GM19395 (cell line): ENCODE results near the gene SLX1A.
"Not testable (repeated sequence)": the region's sequence is repeated elsewhere in the genome, so short reads cannot be mapped to it uniquely, and the experiment has no call there.

ENCODE experiments used
- ATAC-seq: cut with Tn5 transposase; IDR thresholded peaks from one replicate; pipeline ENCODE4 v1.9.1; 2021; ENCODE audit warnings: mild to moderate bottlenecking, moderate library complexity; ENCODE audit not compliant: unreplicated experiment

SLX1A gene

DNA sequence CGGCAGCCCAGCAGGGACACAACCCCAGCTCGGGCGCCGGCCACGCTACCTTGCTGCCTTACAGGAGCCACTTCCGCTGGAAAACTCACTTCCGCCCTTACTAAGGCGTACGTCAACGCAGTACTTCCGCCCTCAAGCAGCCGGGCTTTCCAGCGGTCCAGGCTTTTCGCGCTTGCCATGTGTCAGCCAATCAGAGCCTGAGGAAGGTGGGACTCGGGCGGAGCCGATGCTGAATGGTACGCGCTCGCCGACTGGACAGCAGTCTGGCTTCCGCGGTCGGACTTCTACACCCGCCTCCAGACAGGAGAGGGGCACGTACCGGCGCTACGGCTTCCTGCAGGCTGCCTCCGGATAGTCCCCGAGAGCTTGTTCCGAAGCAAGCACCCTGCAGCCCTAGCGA is at the start of gene SLX1A, which contains the start of gene BOLA2B:
Gene SLX1A (plus strand): TSS at position 261 of the 400 bp plus-strand sequence. CDS start 210 bp downstream, outside the sequence.
Gene BOLA2B (minus strand): TSS at position 52 of the 400 bp plus-strand sequence. CDS start 71 bp downstream, outside the sequence.
- peak; percentile 88 for ATAC-seq

DNA sequence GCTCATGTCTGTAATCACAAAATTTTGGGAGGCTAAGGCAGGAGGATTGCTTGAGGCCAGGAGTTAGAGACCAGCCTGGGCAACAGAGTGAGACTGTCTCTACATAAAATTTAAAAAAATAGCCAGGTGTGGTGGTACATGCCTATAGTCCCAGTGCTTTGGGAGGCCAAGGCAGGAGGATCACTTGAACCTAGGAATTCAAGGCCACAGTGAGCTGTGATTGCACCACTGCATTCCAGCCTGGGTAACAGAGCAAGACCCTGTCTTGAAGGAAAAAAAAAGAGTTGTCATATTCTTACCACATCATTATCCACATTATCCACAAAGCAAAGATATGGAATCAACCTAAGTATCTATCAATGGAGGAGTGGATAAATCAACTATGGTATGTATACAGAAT is 49.7 kb upstream of the SLX1A start:
- ATAC-seq = no peak

DNA sequence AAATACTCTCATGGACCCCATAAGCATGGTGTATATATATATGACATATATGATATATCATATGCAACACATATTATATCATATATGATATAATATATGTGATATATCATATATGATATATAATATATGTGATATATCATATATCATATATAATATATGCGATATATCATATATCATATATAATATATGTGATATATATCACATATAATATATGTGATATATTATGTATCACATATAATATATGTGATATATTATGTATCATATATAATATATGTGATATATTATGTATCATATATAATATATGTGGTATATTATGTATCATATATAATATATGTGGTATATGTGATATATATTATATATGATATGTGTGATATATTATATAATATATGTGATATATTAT is 48.8 kb upstream of the SLX1A start:
- ATAC-seq = no peak

DNA sequence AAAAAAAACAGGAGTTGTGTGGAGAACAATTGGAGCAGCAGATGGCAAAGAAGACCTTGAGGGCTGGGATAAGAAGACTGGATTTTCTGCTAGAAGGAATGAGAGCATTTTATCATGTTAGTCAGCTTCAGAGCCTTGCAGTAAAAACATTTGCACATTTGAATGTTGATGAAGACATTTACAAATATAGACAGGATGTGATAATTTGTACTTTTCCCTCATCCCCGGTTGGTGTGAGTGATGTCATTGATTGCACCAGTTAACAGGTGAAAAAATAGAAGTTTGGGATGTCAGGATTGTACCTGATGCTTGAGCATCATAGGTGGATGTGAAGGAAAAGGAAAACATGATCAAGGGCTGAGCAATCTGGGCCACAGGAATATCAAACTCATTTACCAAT is 48.0 kb upstream of the SLX1A start:
- ATAC-seq = no peak

DNA sequence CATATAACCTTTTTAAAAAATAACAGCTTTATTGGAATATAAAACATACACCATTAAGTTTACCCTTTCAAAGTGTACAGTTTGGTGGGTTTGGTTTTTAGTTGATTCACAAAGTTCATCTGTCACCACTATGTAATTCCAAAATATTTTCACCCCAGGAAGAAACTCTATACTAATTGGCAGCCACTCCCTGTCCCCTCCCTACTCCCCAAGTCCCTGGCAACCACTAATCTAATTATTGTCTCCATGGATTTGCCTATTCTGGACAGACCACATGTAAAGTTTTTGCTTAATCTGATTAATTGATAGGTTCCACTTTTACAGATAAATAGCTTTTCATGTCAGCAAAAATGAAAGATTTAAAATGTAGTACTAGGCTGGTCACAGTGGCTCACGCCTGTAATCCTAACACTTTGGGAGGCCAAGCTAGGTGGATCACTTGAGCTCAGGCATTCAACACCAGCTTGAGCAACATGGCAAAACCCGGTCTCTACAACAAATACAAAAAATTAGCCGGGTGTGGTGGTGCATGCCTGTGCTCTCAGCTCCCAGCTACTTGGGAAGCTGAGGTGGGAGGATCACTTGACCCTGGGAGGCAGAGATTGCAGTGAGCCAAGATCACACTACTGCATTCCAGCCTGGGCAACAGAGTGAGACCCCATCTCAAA is 45.7 kb upstream of the SLX1A start:
- ATAC-seq = no peak

DNA sequence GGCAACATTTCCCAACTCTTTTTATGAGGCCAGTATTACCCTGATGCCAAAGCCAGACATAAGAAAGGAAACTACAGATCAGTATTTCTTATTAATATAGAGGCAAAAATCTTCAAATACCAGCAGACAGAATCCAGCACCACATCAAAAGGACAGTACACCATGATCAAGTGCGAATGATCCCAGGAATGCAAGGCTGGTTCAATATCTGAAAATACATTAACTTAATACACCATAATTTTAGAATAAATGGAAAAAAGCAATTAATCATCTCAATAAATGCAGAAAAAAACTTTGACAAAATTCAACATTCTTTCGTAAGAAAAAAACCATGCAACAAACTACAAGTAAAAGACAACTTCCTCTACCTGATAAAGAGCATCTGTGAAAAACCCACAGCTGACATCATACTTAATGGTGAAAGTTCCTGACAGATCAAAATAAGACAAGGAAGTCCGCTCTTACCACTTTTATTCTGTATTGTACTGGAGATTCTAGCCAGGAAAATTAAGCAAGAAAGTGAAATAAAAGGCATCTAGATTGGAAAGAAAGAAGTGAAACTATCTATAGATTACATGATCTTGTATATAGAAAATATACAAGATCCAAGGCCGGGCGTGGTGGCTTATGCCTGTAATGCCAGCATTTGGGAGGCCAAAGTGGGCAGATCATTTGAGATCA is 44.3 kb upstream of the SLX1A start:
- no peak for ATAC-seq

DNA sequence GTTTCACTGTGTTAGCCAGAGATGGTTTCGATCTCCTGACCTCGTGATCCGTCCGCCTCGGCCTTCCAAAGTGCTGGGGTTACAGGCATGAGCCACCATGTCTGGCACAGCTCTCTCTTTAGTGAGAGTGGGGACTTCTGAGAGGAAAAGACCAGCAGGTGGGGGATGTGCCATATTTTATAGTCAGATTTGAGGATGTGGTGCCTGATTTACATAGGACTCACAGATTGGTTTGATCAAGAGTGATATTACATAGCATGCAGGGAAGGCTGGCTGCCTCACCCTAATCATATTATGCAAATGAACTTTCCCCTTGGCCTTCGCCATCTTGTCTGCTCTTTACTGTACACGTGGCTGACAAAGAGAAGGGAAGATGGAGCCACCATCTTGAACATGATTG is 42.6 kb upstream of the SLX1A start:
- ATAC-seq = no peak

DNA sequence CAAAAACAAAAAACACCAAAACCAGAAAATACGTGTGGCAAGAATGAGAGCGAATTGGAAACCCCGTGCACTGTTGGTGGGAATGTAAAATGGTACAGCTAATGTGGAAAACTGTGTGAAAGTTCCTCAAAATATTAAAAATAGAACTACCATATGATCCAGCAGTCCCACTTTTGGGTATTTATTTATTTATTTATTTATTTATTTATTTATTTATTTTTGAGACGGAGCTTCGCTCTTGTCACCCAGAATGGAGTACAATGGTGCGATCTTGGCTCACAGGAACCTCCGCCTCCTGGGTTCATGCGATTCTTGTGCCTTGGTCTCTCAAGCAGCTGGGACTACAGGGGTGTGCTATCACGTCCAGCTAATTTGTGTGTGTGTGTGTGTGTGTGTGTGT is 41.2 kb upstream of the SLX1A start:
- ATAC-seq = no peak

DNA sequence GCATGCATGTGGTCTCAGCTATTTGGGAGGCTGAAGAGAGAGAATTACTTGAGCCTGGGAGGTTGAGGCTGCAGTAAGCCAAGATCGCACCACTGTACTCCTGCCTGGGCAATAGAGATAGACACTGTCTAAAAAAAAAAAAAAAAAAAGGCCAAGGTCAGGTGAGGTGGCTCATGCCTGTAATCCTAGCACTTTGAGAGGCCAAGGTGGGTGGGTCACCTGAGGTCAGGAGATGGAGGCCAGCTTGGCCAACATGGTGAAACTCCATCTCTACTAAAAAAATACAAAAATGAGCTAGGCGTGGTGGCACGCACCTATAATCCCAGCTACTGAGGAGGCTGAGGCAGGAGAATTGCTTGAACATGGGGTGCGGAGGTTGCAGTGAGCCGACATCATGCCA is 38.5 kb upstream of the SLX1A start:
- no peak for ATAC-seq

DNA sequence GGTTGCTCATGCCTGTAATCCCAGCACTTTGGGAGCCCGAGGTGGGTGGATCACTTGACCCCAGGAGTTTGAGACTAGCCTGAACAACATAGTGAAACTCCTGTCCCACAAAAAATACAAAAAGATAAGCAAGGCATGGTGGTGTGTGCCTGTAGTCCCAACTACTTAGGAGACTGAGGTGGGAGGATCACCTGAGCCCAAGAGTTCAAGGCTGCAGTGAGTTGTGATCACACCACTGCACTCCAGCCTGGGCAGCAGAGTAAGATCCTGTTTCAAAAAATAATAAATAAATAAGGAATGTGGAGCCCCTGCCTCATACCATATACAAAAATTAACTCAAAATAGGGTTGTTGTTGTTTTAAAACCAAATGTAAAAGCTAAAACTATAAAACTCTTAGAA is 36.5 kb upstream of the SLX1A start:
- no peak for ATAC-seq

DNA sequence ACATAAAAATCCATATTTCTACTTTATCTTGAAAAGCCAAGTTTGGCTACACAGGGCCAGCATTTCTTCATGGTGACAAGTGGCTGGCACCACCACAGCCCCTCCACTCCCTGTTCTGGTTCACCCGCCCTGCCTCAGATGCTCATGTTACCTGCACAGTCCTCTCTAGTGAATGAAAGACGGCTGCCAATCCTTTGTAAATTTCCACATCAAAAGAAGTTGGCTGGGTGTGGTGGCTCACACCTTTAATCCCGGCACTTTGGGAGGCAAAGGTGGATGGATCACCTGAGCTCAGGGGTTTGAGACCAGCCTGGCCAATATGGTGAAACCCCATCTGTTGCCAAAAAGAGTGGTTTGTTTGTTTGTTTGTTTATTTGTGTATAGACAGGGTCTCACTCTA is 30.1 kb upstream of the SLX1A start:
- no peak for ATAC-seq

DNA sequence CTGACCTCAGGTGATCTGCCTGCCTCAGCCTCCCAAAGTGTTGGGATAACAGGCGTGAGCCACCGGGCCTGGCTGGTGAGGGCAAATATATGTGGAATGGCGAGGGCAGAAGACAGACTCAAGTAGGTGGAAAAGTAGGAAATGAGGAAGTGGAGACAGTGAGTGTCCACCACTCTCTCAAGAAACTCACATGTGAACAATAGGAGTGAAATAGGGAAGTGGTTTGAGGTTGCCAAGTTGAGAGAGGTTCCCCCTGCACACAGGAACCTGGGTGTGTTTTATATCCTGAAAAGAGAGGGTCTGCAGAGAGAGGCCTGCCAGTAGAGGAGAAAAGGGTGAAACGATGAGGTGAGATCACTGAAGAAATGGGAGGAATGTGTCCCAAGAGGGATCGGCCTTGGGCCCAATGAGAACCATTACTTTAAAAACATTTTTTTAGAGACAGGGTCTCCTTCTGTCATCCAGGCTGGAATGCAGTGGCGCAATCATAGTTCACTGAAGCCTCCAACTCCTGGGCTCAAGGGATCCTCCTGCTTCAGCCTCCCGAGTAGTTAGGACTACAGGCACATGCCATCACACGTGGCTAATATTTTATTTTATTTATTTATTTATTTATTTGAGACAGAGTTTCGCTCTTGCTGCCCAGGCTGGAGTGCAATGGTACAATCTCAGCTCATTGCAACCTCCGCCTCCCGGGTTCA is 27.3 kb upstream of the SLX1A start:
- ATAC-seq = no peak

DNA sequence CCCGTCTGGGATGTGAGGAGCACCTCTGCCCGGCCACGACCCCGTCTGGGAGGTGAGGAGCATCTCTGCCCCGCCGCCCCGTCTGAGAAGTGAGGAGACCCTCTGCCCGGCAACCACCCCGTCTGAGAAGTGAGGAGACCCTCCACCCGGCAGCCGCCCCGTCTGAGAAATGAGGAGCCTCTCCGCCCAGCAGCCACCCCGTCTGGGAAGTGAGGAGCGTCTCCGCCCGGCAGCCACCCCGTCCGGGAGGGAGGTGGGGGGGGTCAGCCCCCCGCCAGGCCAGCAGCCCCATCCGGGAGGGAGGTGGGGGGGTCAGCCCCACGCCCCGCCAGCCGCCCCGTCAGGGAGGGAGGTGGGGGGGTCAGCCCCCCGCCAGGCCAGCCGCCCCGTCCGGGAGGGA is 24.9 kb upstream of the SLX1A start:
- not testable (repeated sequence) for ATAC-seq

DNA sequence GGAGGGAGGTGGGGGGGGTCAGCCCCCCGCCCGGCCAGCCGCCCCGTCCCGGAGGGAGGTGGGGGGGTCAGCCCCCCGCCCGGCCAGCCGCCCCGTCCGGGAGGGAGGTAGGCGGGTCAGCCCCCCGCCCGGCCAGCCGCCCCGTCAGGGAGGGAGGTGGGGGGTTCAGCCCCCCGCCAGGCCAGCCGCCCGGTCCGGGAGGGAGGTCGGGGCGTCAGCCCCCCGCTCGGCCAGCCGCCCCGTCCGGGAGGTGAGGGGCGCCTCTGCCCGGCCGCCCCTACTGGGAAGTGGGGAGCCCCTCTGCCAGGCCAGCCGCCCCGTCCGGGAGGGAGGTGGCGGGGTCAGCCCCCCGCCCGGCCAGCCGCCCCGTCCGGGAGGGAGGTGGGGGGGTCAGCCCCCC is 24.3 kb upstream of the SLX1A start:
- not testable (repeated sequence) for ATAC-seq

DNA sequence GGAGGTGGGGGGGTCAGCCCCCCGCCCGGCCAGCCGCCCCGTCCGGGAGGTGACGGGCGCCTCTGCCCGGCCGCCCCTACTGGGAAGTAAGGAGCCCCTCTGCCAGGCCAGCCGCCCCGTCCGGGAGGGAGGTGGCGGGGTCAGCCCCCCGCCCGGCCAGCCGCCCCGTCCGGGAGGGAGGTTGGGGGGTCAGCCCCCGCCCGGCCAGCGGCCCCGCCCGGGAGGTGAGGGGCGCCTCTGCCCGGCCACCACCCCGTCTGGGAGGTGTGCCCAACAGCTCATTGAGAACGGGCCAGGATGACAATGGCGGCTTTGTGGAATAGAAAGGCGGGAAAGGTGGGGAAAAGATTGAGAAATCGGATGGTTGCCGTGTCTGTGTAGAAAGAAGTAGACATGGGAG is 23.5 kb upstream of the SLX1A start:
- ATAC-seq = not testable (repeated sequence)

DNA sequence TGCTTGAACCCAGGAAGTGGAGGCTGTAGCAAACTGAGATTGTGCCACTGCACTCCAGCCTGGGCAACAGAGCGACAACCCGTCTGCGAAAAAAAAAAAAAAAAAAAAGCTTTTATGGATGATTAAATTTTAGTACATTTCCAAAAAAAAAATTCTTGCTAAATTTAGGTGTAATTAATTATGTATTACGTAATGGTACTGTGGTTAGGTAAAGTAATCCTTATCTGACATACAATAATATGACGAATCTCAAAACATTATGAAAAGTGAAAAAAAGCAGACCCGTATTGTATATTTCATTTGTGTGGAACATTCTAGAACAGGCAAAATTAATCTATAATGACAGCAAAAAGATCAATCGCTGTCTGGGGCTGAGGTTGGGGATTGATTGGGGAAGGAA is 20.6 kb upstream of the SLX1A start:
- no peak for ATAC-seq

DNA sequence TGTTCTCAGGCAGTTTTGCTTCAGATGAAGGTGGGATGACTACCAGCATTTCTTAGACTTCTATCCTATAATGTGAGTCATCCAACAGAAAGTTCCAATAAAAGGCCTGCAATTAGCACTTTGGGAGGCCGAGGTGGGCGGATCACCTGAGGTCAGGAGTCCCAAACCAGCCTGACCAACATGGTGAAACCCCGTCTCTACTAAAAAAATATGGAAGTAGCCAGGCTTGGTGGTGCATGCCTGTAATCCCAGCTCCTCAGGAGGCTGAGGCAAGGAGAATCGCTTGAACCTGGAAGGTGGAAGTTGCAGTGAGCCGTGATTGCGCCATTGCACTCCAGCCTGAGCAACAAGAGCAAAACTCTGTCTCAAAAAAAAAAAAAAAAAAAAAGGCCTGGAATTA is 16.8 kb upstream of the SLX1A start:
- not testable (repeated sequence) for ATAC-seq

DNA sequence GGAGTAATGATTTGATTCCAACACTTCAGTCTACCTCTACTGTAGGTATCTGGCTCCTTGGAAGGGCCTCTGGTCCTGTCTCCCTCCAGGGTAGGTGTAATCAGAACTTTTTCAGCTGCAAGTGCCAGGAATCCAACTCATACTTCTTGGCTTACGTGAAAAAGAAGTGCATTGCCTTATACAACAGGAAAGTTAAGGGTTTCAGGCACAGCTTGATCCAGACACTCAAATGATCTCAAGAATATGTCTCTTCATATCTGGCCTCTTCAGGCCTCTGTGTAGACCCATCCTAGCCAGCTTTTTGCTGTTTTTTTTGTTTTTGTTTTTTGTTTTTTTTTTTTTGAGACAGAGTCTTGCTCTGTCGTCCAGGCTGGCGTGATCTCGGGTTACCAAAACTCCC is 14.5 kb upstream of the SLX1A start:
- no peak for ATAC-seq

DNA sequence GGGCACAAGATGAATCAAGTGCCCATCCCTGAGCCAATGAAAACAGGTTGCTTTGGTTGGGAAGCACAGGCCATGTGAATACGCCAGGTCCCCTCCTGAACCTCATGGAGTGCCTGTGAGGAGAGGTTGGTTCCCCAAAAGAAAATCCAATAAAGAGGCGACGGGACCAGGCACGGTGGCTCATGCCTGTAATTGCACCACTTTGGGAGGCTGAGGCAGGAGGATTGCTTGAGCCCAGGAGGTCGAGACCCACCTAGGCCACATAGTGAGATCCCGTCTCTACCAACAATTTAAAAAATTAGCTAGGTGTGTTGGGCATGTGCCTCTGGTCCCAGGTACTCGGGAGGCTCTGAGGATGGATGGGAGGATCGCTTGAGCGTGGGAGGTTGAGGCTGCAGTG is 13.7 kb upstream of the SLX1A start:
- ATAC-seq = no peak

DNA sequence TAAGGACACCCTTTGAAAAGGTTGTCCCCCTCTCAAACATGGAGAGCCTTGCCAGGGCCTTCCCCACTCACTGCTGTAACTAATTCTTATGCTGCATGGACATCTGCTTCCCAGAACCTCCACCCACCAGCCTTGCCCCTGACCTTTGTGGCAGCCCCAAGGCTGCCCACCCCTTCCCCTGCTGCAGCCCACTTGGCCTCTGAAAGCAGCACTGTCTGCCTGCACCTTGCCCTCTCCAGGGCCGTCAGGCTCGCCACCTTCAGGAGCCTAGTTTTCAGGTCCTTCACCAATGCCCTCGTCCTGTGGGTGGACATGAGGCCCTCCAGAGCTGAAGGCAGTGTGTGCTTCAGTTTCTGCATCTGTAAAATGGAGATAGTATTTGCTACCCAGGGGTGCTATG is 12.9 kb upstream of the SLX1A start:
- no peak for ATAC-seq

DNA sequence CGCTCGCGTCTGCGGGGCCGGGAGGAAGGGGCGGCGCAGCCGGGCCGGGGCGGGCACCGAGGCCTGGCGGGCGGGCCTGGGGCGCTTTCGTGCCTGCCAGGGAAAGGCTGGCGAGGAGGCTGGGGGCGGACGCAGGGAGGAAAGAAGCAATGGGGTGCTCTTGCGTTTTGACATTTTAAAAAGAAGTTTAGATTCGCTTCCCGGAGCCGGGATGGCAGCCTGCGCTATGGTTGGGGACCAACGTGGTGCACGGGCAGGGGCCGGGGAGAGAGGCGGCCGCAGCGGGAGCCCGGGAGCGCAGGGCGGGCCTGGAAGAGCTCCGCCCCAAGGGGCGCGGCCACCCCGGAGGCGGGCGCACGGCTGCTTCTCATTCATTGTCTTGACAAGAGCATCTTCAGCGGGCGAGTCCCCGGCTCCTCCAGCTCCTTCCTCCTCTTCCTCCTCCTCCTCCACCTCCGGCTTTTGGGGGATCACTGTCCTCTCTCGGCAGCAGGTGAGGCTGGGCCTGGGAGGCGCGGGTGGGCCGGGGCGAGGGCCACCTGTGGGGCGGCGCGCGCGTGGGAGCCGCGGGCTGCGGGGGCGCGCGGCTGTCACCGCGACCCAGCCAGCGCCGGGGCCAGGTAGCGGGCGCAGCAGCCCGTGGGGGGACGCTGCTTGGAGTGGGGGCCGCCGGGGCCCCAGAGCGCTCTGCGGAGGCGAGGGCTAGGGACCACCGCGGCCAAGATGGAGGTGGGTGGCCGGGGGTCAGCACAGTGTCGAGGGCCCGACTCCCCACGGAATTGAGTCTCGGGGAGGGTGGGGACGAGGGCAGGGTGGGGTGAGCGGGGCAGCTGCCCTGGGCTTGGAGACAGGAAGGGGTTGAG is 10.2 kb upstream of the SLX1A start, which contains the start of gene CORO1A:
Gene CORO1A (plus strand): TSS at position 370 of the 863 bp plus-strand sequence. CDS start 1,608 bp downstream, outside the sequence.
- peak; percentile 45 for ATAC-seq
